ENCODE data around the gene CHST9.

- TF ChIP-seq ZNF384 (IDR thresholded peaks at IDR 0.05; ENCODE audit: borderline replicate concordance, low read depth, low read length) (no peak), CTCF (IDR thresholded peaks at IDR 0.05 in 2 of 3, conservative IDR thresholded peaks at IDR 0.05 in 1 of 3; ENCODE audit: control insufficient read depth in 2 of 3, extremely low read depth in 1 of 3, insufficient read depth in 1 of 3, low read depth in 3 of 3, low read length in 3 of 3) (no peak), YY1 (IDR thresholded peaks at IDR 0.05; ENCODE audit: low read depth, low read length) (no peak)
Measured at GRCh38 chr18:27178424-27178823, 6.7 kb downstream of the CHST9 start.

All from GM12878 (cell line).